ENCODE measurements around the gene ITPR1. TPM values are rescaled to one million over a fixed set of nuclear protein-coding genes. Genes with fewer than 3 reads are reported as not detected.

Gene ITPR1
- total RNA-seq, 2 experiments from 2014 or later = 48.6 to 55.6 TPM

DNA sequence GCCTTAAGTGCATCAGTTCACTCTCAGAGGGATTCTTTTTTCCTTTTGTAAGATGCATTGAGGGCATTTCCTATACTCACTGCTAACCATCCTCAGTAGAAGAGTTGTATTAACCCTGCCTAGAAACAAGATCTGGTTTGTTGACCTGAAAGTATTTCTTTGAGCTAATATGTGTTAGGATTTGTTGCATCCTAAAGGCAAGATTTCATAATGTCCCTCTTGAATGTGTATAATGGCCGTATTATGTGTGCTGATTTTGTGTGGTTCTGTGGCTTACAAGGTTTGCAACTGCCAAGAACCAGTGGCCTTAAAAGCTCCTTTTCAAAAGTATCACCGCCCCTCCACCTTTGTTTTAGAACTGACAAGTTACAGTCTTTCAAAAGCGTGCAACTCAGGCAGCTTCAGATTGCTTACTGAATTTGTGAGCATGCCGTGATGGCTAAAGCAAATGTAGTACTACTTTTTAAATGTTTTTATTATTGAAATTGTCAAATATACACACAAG, 304.1 kb downstream of the ITPR1 start:
- Mint-ChIP-seq H3K4me3 (no peak overlapping the region), H3K27me3 (no peaks in the 10 kb centered on the region), H3K9me3 (ENCODE audit: low read depth) (no peaks in the 10 kb centered on the region), H3K36me3 (ENCODE audit: low read depth) (peaks cover 43% of the 10 kb centered on the region), H3K4me1 (no peaks in the 10 kb centered on the region), H3K27ac (no peak overlapping the region)
- ChIA-PET POLR2A (no interaction called here), CTCF (interaction anchor here (1.0 to 3.5 kb wide), 2 partner anchors 10 to 86 kb away, joined by 3 to 13 read pairs; no protein-coding TSS in a partner anchor)
- ATAC-seq = no peak
- DNase-seq = no peak
- intact Hi-C loops (cut with DNase I, micrococcal nuclease) = no loop called here

DNA sequence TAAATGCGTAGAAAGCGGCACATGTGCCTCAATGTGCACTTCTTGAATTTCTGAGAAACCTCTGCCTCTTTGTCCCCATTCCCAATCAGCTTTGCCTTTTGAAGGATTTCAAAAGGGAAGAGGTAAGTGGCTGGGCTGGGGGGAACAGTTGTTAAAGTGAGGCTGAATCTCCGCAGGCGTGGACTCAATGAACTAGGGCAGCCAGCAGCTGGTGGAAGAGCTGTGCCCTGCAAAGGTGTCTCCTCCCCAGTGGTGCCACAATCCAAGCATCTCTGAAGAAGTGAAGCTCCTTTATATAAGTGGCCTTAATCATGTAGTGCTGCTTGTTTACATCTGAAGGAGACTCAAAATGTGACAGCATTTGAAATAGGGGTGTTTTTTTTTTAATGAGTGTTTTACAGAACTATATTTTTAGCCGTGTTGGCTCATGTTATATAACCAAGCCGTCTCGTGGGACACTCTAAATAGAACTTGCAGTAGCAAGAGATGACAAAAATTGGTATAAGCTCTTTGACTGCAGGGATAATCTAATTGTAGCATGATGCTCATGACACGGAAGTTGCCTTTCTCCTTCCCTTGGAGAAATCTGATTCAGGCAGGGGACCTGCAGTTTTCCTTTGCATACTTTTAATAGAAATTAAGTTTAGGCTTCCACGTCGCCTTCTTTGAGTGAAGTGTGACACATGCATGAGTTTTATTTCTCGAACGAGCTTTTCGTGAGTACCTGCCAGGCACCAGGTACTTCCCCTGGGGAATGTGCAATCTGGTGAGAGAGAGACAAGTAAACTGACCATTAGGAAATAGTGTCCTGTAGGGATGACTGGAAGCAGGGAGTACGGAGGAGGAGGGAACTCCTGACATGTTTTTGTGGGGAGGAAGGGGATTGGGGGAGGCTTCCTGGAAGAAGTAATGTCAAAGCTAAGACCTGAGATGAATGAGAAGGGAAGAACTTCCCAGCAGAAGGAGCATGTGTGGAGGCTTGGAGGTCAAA, 306.4 kb downstream of the ITPR1 start:
- Mint-ChIP-seq H3K4me3 (no peak overlapping the region), H3K9me3 (ENCODE audit: low read depth) (no peaks in the 10 kb centered on the region), H3K27ac (no peak overlapping the region), H3K4me1 (peaks cover 11% of the 10 kb centered on the region), H3K27me3 (no peaks in the 10 kb centered on the region), H3K36me3 (ENCODE audit: low read depth) (peaks cover 59% of the 10 kb centered on the region)
- intact Hi-C loops (cut with DNase I, micrococcal nuclease) = no loop called here
- no peak for DNase-seq
- ATAC-seq = no peak
- CTCF ChIA-PET = no interaction called here
- POLR2A ChIA-PET = no interaction called here

DNA sequence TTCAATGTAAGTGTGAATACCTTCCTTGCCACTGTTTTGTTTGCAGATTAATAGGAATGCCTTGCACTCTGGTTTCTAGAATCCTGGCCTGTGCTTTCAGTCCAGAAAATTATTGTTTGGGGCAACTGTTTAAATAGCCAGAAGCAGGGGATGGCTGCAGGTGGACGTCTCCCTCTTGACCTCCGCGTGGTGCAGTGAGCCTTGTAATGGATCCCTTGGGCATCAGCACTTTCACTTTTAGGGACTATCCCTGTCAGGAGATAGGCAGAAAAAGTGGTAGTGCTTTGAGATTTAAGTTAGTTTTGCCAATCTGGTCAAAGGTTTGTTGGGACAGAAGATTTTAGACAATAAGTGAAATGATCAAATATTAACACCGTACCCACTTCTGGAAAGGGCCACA, 307.4 kb downstream of the ITPR1 start:
- ATAC-seq = no peak
- H3K27ac Mint-ChIP-seq = no peak overlapping the region
- H3K4me3 Mint-ChIP-seq = no peak overlapping the region
- ChIA-PET POLR2A (no interaction called here), CTCF (no interaction called here)
- peaks cover 62% of the 10 kb centered on the region for H3K36me3 Mint-ChIP-seq (ENCODE audit: low read depth)
- DNase-seq = no peak
- H3K9me3 Mint-ChIP-seq (ENCODE audit: low read depth) = no peaks in the 10 kb centered on the region
- H3K27me3 Mint-ChIP-seq = no peaks in the 10 kb centered on the region
- H3K4me1 Mint-ChIP-seq = peaks cover 21% of the 10 kb centered on the region
- intact Hi-C loops (cut with DNase I, micrococcal nuclease) = no loop called here

DNA sequence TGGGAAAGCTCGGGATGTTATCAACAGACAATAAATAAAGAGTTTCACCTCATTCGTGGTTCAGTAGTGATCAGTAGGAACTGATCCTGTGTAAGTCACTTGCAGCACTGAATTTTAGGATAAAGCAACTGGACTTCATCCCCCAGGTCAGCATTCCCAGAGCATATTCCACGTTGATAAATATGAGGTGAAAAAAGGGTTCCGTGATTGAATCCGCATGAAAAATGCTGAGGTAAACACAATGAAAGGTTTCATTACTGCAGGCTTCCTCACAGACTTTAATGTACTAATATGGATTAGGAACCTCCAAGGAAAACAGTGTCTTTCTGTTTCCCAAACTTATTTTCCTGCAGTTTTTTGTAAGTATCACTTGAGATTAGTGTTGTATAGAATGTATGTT, 308.7 kb downstream of the ITPR1 start:
- no peaks in the 10 kb centered on the region for H3K27me3 Mint-ChIP-seq
- intact Hi-C loops (cut with DNase I, micrococcal nuclease) = no loop called here
- ChIA-PET CTCF (interaction anchor here (0.8 kb wide), 1 partner anchor 12 kb away, joined by 4 read pairs; no protein-coding TSS in a partner anchor), POLR2A (no interaction called here)
- peaks cover 33% of the 10 kb centered on the region for H3K4me1 Mint-ChIP-seq
- no peak overlapping the region for H3K27ac Mint-ChIP-seq
- no peak for DNase-seq
- H3K4me3 Mint-ChIP-seq = no peak overlapping the region
- H3K36me3 Mint-ChIP-seq (ENCODE audit: low read depth) = peaks cover 68% of the 10 kb centered on the region
- H3K9me3 Mint-ChIP-seq (ENCODE audit: low read depth) = no peaks in the 10 kb centered on the region
- no peak for ATAC-seq

DNA sequence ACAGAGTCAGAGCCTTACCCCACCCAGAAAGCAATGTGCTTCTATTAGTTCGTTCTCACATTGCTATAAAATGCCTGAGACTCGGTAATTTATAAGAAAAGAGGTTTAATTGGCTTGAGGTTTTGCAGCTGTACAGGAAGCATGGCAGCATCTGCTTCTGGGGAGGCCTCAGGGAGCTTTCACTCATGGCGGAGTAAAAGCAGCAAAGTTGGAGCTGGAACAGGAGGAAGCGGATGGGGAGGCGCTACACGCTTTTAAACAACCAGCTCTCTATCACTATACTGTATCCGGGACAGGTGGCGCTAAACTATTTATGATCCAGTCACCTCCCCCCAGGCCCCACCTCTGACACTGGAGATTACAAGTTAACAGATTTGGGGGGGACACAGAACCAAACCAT, 309.8 kb downstream of the ITPR1 start:
- Mint-ChIP-seq H3K27ac (no peak overlapping the region), H3K36me3 (ENCODE audit: low read depth) (peaks cover 71% of the 10 kb centered on the region), H3K4me1 (peaks cover 36% of the 10 kb centered on the region), H3K4me3 (no peak overlapping the region), H3K9me3 (ENCODE audit: low read depth) (no peaks in the 10 kb centered on the region), H3K27me3 (no peaks in the 10 kb centered on the region)
- intact Hi-C loops (cut with DNase I, micrococcal nuclease) = no loop called here
- DNase-seq (no peak), ATAC-seq (no peak)
- POLR2A ChIA-PET = no interaction called here
- CTCF ChIA-PET = interaction anchor here (1.0 to 1.3 kb wide), 2 partner anchors 15 to 19 kb away, joined by 3 to 4 read pairs; no protein-coding TSS in a partner anchor

DNA sequence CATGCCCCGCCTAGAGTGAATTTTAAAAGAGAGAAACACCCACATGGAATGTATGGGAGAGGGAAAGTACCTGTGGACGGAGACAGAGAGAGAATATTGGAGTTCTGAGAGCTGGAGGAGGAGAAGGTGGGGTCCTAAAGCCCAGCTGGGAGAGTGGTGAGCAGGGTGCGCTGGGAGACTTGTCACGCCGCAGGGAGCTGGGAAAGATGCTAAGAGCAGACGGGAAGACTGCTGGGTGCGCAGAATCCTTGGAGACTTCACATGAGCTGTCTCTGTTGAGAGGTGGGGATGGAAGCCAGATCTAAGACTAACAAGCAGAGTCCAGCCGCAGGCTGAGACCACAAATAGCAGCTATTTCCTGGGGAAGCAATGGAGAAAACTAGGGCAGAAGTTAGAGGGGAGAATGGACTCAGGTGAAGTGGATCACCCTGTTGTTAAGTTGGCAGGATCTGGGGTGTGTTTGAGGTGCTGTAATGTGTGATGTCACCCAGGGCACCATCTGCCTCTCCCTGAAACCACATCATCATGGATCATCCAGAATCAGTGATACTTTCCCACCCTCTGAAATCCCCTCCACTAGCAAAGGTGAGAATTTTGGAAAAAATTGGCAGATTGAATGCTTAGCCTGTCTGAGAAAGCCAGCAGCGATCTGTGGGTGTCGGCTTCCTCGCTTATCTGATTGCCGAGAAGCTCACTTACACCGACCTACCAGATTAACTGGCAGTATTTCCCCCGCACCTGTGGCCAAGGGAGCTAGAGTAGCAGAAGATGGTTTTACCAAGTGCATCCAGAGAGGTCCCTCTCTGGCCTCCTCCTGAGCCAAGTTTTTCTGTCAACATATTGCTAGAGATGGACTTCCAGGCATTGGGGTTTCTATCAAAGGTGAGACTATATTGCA, 311.3 kb downstream of the ITPR1 start:
- Mint-ChIP-seq H3K9me3 (ENCODE audit: low read depth) (no peaks in the 10 kb centered on the region), H3K27ac (peak overlapping the region; percentile 73), H3K4me1 (peaks cover 39% of the 10 kb centered on the region), H3K27me3 (no peaks in the 10 kb centered on the region), H3K4me3 (peak overlapping the region; percentile 4), H3K36me3 (ENCODE audit: low read depth) (peaks cover 75% of the 10 kb centered on the region)
- peak; percentile 48 for DNase-seq
- POLR2A ChIA-PET = interaction anchor here (1.1 to 3.3 kb wide), 2 partner anchors 27 to 46 kb away, joined by 3 to 14 read pairs; no protein-coding TSS in a partner anchor
- CTCF ChIA-PET = interaction anchor here (0.7 to 1.9 kb wide), 9 partner anchors 14 to 502 kb away, joined by 3 to 9 read pairs (median 5); no protein-coding TSS in a partner anchor
- intact Hi-C loops (cut with DNase I, micrococcal nuclease) = loop anchor here (1.0 to 2.0 kb wide), 12 partner anchors 18 to 453 kb away; no protein-coding TSS in a partner anchor
- no peak for ATAC-seq

DNA sequence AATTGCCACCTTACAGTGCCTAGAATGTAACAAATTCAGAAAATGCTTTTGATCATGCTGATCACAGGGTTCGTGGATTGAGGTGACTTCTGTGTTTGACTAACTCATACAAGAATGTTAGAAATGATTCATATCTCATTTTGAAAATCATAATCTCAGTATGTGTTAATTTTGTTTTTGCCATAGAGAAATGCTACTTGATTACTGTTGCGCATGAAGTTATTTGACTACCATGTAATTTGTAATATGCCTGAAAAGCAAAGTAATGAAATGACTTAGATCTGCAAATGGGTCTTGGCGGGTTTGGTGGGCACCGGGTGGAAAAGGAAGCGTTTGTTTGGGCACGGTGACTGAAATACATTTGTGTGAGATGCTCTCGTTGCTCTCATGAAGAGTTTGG, 312.5 kb downstream of the ITPR1 start:
- H3K9me3 Mint-ChIP-seq (ENCODE audit: low read depth) = no peaks in the 10 kb centered on the region
- H3K36me3 Mint-ChIP-seq (ENCODE audit: low read depth) = peaks cover 73% of the 10 kb centered on the region
- CTCF ChIA-PET = interaction anchor here (0.7 to 1.7 kb wide), 5 partner anchors 9 to 171 kb away, joined by 3 to 7 read pairs (median 4); no protein-coding TSS in a partner anchor
- H3K4me1 Mint-ChIP-seq = peaks cover 47% of the 10 kb centered on the region
- POLR2A ChIA-PET = interaction anchor here (0.6 to 3.3 kb wide), 2 partner anchors 44 to 78 kb away, joined by 3 to 14 read pairs; no protein-coding TSS in a partner anchor
- no peaks in the 10 kb centered on the region for H3K27me3 Mint-ChIP-seq
- H3K4me3 Mint-ChIP-seq = peak overlapping the region; percentile 61
- H3K27ac Mint-ChIP-seq = peak overlapping the region; percentile 73
- intact Hi-C loops (cut with DNase I, micrococcal nuclease) = loop anchor here (1.0 to 2.0 kb wide), 13 partner anchors 16 to 454 kb away; no protein-coding TSS in a partner anchor
- DNase-seq (peak; percentile 77), ATAC-seq (peak; percentile 91)

DNA sequence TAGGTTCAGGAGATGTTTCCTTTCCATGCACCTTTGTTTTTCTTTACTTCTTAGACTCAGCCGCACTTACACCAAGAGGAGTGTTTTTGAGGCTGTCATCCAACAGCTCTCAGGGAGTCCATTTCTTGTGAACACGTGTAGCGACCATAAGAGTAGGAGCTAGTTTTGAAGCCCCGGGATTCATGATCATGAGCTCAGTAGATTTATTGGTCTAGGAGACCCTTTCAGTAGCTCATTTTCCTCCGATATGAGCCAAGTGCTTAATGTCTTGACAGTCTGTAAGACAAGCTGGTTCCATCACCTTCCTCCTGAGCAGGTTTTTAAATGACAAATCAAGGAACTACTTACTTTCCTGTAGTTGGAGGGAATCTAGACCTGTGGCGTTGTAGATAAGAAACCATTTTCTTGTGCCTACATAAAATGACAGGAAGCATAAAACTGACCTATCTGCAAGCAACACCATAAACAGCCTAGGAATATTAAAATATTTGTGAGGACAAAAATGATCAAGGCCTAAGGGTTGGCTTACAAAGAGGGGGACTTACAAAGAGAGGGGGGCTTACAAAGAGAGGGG, 313.5 kb downstream of the ITPR1 start:
- intact Hi-C loops (cut with DNase I, micrococcal nuclease) = loop anchor here in 1 of 2 experiments (1.0 kb wide), 1 partner anchor 15 kb away; no protein-coding TSS in a partner anchor
- peak overlapping the region; percentile 61 for H3K4me3 Mint-ChIP-seq
- H3K27me3 Mint-ChIP-seq = no peaks in the 10 kb centered on the region
- peak overlapping the region; percentile 73 for H3K27ac Mint-ChIP-seq
- ATAC-seq = no peak
- peaks cover 47% of the 10 kb centered on the region for H3K4me1 Mint-ChIP-seq
- ChIA-PET CTCF (interaction anchor here (0.7 to 1.6 kb wide), 7 partner anchors 8 to 170 kb away, joined by 3 to 5 read pairs (median 3); no protein-coding TSS in a partner anchor), POLR2A (interaction anchor here (1.6 to 3.3 kb wide), 2 partner anchors 43 to 178 kb away, joined by 6 to 14 read pairs; no protein-coding TSS in a partner anchor)
- no peaks in the 10 kb centered on the region for H3K9me3 Mint-ChIP-seq (ENCODE audit: low read depth)
- DNase-seq = no peak
- H3K36me3 Mint-ChIP-seq (ENCODE audit: low read depth) = peaks cover 71% of the 10 kb centered on the region

DNA sequence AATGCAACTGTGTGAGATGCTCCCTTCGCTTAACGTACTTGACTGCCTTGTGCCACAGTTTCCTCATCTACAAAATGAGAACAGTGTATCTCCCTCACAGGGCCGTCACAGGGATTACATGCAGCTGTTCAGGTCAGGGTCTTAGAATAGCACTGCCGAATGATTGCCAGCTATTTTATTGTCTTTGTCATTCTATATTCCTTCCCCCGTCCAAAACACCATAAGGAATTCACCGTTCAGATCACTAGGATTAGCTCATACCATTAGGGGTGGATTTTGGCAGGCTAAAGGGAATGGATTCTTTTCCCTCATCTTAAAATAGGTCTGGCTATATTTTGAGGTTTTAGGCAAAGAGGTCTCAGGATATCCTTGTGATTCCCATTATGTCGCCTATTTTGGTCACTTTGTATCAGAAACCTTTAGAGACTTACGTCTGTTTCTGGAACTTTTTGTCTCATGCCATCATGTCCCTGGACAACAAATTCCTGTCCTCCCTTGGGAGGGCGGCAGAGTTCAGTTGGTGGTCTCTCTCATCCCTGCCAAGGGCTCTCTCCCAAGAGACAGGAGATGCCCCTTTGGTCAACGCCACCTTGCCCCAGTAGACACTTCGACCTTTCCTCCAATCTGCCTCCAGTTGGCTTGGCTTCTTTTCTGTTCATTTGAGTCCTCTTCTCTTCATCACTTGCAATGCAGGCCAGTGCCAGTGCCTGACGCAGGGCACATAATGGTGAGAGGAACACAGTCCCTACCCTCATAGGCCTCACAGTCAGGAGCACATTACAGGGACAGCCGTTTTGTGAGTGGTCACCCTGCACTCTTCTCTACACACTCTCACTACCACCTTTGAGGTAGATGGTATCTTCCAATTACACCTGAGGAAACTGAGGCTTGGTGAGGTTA, 314.5 kb downstream of the ITPR1 start:
- peak overlapping the region; percentile 9 for H3K4me3 Mint-ChIP-seq
- peaks cover 47% of the 10 kb centered on the region for H3K4me1 Mint-ChIP-seq
- H3K27ac Mint-ChIP-seq = peak overlapping the region; percentile 32
- ChIA-PET CTCF (interaction anchor here (0.8 to 1.6 kb wide), 4 partner anchors 32 to 172 kb away, joined by 3 to 5 read pairs (median 3); no protein-coding TSS in a partner anchor), POLR2A (interaction anchor here (1.6 kb wide), 1 partner anchor 177 kb away, joined by 6 read pairs; no protein-coding TSS in a partner anchor)
- intact Hi-C loops (cut with DNase I, micrococcal nuclease) = no loop called here
- no peak for DNase-seq
- H3K9me3 Mint-ChIP-seq (ENCODE audit: low read depth) = no peaks in the 10 kb centered on the region
- no peak for ATAC-seq
- no peaks in the 10 kb centered on the region for H3K27me3 Mint-ChIP-seq
- peaks cover 67% of the 10 kb centered on the region for H3K36me3 Mint-ChIP-seq (ENCODE audit: low read depth)

DNA sequence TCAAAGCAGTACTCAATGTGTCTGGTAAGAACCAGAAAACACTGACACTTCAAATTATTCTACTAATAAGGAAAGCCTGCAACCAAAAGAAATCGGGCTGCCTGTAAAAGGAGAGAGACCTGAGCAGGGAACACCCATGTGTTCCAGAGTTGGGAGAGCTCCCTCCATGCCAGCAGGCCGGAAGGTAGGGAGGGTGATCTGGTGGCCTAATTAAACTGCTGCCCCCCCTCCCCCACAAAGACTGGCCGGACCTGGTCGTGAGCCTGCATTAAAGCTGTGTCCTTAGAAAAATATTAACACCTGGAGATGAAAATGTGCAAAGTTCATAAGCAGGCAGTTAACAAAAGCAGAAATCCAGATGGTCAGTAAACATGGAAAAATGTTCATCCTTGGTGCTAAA, 315.5 kb downstream of the ITPR1 start:
- ChIA-PET POLR2A (no interaction called here), CTCF (no interaction called here)
- Mint-ChIP-seq H3K4me1 (peaks cover 44% of the 10 kb centered on the region), H3K4me3 (peak overlapping the region; percentile 6), H3K36me3 (ENCODE audit: low read depth) (peaks cover 67% of the 10 kb centered on the region), H3K27me3 (no peaks in the 10 kb centered on the region), H3K9me3 (ENCODE audit: low read depth) (no peaks in the 10 kb centered on the region), H3K27ac (no peak overlapping the region)
- ATAC-seq (no peak), DNase-seq (no peak)
- intact Hi-C loops (cut with DNase I, micrococcal nuclease) = no loop called here

Data from activated CD4-positive, alpha-beta T cell treated with anti-CD3 and anti-CD28 coated beads for 36 hours (primary cell).